Endothelial cell of umbilical vein (primary cell): Measurements from ENCODE around the gene DAB1. TPM values are rescaled to one million over a fixed set of nuclear protein-coding genes. Genes with fewer than 3 reads are reported as not detected.

Experiments used
- BruUV-seq: library from RNA; stranded (reverse); fragments of 400-500 nt; replicated peaks from 2 replicates; lab custom pipeline; 2021; lab: Mats Ljungman, UMichigan
- CTCF ChIA-PET: fragments of 300-600, 350-600 bp; sonication (Branson Sonifier 250); formaldehyde crosslinking; loops from one replicate; lab custom pipeline; 2021; ENCODE audit warnings: antibody characterized with exemption, inconsistent platforms; lab: Charles Lee
- POLR2A ChIA-PET: fragments of 300-600, 350-600 bp; sonication (Branson Sonifier 250); formaldehyde crosslinking; loops from one replicate; lab custom pipeline; 2021; ENCODE audit warnings: antibody characterized with exemption, inconsistent platforms; lab: Charles Lee
- DNase-seq: peaks from one replicate; pipeline ENCODE4 v3.0.0-alpha.2; 2011; ENCODE audit warnings: low read depth, low spot score
- FAIRE-seq: peaks from 2 replicates; lab custom pipeline; 2011; peaks lifted over from hg19 to GRCh38; lab: Jason Lieb, UNC
- H2AFZ ChIP-seq: 2 replicates; pipeline ENCODE4 v1.6.0; 2012; ENCODE audit warnings: low read depth, low read length, control low read depth, inconsistent platforms
- H3K27ac ChIP-seq: 2 replicates; pipeline ENCODE4 v1.5.1; 2011; ENCODE audit warnings: low read depth, mild to moderate bottlenecking, control low read depth, low read length, moderate library complexity; ENCODE audit not compliant: insufficient read depth
- H3K27me3 ChIP-seq, 2 experiments: 2 replicates each; pipeline versions ENCODE4 v1.6.0 to v1.6.1; 2011; ENCODE audit warnings: low read length in 2 of 2, mixed read lengths in 1 of 2; ENCODE audit not compliant: control insufficient read depth in 2 of 2, insufficient read depth in 2 of 2
- H3K36me3 ChIP-seq, 2 experiments: 2 replicates in 1 of 2; 3 replicates in 1 of 2; pipeline ENCODE4 v1.5.1; 2011; ENCODE audit warnings: low read length in 2 of 2, mild to moderate bottlenecking in 1 of 2, moderate library complexity in 1 of 2; ENCODE audit not compliant: control insufficient read depth in 2 of 2, insufficient read depth in 2 of 2; ENCODE audit errors: extremely low read depth in 1 of 2
- H3K4me1 ChIP-seq: 3 replicates; pipeline ENCODE4 v1.5.1; 2011; ENCODE audit warnings: mild to moderate bottlenecking, low read length; ENCODE audit not compliant: control insufficient read depth, insufficient read depth; ENCODE audit errors: extremely low read depth
- H3K4me2 ChIP-seq: 2 replicates; pipeline ENCODE4 v1.6.1; 2011; ENCODE audit warnings: low read length, control low read depth, mixed read lengths; ENCODE audit not compliant: insufficient read depth
- H3K4me3 ChIP-seq, 3 experiments: fragments of 200-600 bp in 1 of 3; sonication (generic), shearing (Covaris generic) in 1 of 3; replicated peaks in 1 of 3; 2 replicates each; pipeline ENCODE4 v1.5.1; 2011 to 2016; ENCODE audit warnings: control low read depth in 3 of 3, low read length in 3 of 3, mild to moderate bottlenecking in 2 of 3, inconsistent platforms in 1 of 3, low read depth in 1 of 3, moderate library complexity in 1 of 3; ENCODE audit not compliant: insufficient read depth in 1 of 3
- H3K79me2 ChIP-seq: 2 replicates; pipeline ENCODE4 v1.6.0; 2012; ENCODE audit warnings: low read length, inconsistent platforms; ENCODE audit not compliant: control insufficient read depth, insufficient read depth
- H3K9ac ChIP-seq: replicated peaks from 2 replicates; pipeline ENCODE3; 2011; ENCODE audit warnings: low read length, control low read depth; ENCODE audit not compliant: insufficient read depth; ENCODE audit errors: extremely low read depth
- H3K9me1 ChIP-seq: replicated peaks from 3 replicates; pipeline ENCODE4 v1.6.0; 2011; ENCODE audit warnings: mild to moderate bottlenecking, low read length; ENCODE audit not compliant: control insufficient read depth, insufficient read depth; ENCODE audit errors: extremely low read depth
- H3K9me3 ChIP-seq: replicated peaks from 2 replicates; pipeline ENCODE4 v1.5.1; 2012; ENCODE audit warnings: low read length, inconsistent platforms; ENCODE audit not compliant: control insufficient read depth, insufficient read depth
- H4K20me1 ChIP-seq: replicated peaks from 2 replicates; pipeline ENCODE3; 2011; ENCODE audit warnings: mild to moderate bottlenecking, low read length; ENCODE audit not compliant: control insufficient read depth, insufficient read depth; ENCODE audit errors: extremely low read depth
- CTCF ChIP-seq, 2 donors: IDR thresholded peaks; 1 replicate in 1 of 2; 2 replicates in 1 of 2; pipeline ENCODE4 v1.5.1; 2011; ENCODE audit warnings: low read length in 2 of 2, mild to moderate bottlenecking in 2 of 2, moderate library complexity in 2 of 2, control low read depth in 1 of 2, inconsistent platforms in 1 of 2, low read depth in 1 of 2; ENCODE audit not compliant: insufficient read depth in 1 of 2; ENCODE audit errors: extremely low read depth in 1 of 2
- EZH2 ChIP-seq: IDR thresholded peaks from 2 replicates; pipeline ENCODE4 v1.6.1; 2012; ENCODE audit warnings: borderline replicate concordance, low read depth, mild to moderate bottlenecking, moderate library complexity, low read length, inconsistent platforms; ENCODE audit not compliant: severe bottlenecking
- FOS ChIP-seq: IDR thresholded peaks from 2 replicates; pipeline ENCODE4 v1.6.1; 2011; ENCODE audit warnings: mild to moderate bottlenecking, low read length, moderate library complexity, borderline replicate concordance; ENCODE audit not compliant: insufficient read depth
- GATA2 ChIP-seq: IDR thresholded peaks from 2 replicates; pipeline ENCODE4 v1.7.0; 2011; ENCODE audit warnings: low read depth, mild to moderate bottlenecking, moderate library complexity, mixed read lengths, low read length; ENCODE audit not compliant: insufficient read length, insufficient read depth
- JUN ChIP-seq: IDR thresholded peaks from 2 replicates; pipeline ENCODE4 v1.6.1; 2011; ENCODE audit warnings: borderline replicate concordance, low read depth; ENCODE audit not compliant: insufficient read length, insufficient read depth
- MAX ChIP-seq: IDR thresholded peaks from 2 replicates; pipeline ENCODE4 v1.6.1; 2011; ENCODE audit not compliant: insufficient read depth, insufficient read length
- MYC ChIP-seq: IDR thresholded peaks from one replicate; pipeline ENCODE4 v1.6.1; 2011; ENCODE audit warnings: mild to moderate bottlenecking, low read depth, low read length
- POLR2A ChIP-seq: IDR thresholded peaks from 2 replicates; pipeline ENCODE4 v1.6.1; 2012; ENCODE audit warnings: low read depth, mild to moderate bottlenecking, control low read depth, low read length
- POLR2AphosphoS5 ChIP-seq: IDR thresholded peaks from 2 replicates; pipeline ENCODE4 v1.6.1; 2012; ENCODE audit warnings: low read depth, mild to moderate bottlenecking, control low read depth, low read length, moderate library complexity; ENCODE audit not compliant: insufficient read depth
- dilution Hi-C: fragments of 300-500 bp; cut with MboI; formaldehyde crosslinking; loops from one replicate; pipeline ENCODE4 v1.15.0; 2019; ENCODE audit warnings: low sequenced_read_pairs; ENCODE audit not compliant: extremely low pct_ligation_motif_present
- intact Hi-C: fragments of 100-400 bp; cut with micrococcal nuclease; formaldehyde crosslinking; loops from one replicate; pipeline ENCODE4 v1.10.0; 2022
- polyA plus RNA-seq, 4 experiments: library from polyadenylated mRNA; depleted of rRNA in 3 of 4; stranded (reverse) in 3 of 4; unstranded in 1 of 4; fragments of >200 nt; gene quantifications; 2 replicates each; pipeline versions ENCODE4 v1.2.1 to v1.2.3, GENCODE V29; 2011 to 2012; ENCODE audit warnings: missing spikeins in 1 of 4
- total RNA-seq: library from RNA; stranded (reverse); gene quantifications from 2 replicates; pipeline ENCODE4 v1.2.3, GENCODE V29; 2021

The DAB1 gene
- total and polyA plus RNA-seq, 2 donors (not counting 3 experiments of a cell fraction or from before 2014, with no cell fraction given): not detected

- Histone ChIP-seq H3K9me3 (no peaks in the 10 kb centered on the region), H3K36me3 (no peaks in the 10 kb centered on the region), H3K27ac (no peak overlapping the region), H3K27me3 (no peaks in the 10 kb centered on the region), H2AFZ (no peak overlapping the region), H3K4me1 (no peaks in the 10 kb centered on the region), H3K4me3 (no peak overlapping the region), H3K9me1 (no peaks in the 10 kb centered on the region), H4K20me1 (no peaks in the 10 kb centered on the region), H3K4me2 (no peak overlapping the region), H3K9ac (no peak overlapping the region), H3K79me2 (no peaks in the 10 kb centered on the region)
- FAIRE-seq: no peak
- no peak for DNase-seq
- POLR2A ChIA-PET: interaction anchor here (0.5 kb wide), 1 partner anchor 40 kb away, joined by 10 read pairs; no protein-coding TSS in a partner anchor
- intact Hi-C loops: no loop called here
- no peak for TF ChIP-seq CTCF (IDR thresholded peaks at IDR 0.05; ENCODE audit: extremely low read depth in 1 of 2, insufficient read depth in 1 of 2, low read depth in 1 of 2, low read length in 2 of 2)
- TF ChIP-seq EZH2: no peak
- TF ChIP-seq MAX: no peak
- no peak for TF ChIP-seq FOS
- TF ChIP-seq JUN: no peak
- TF ChIP-seq POLR2AphosphoS5: no peak
- TF ChIP-seq MYC: no peak
- TF ChIP-seq POLR2A: no peak
- TF ChIP-seq GATA2: no peak
- no TSS peak for BruUV-seq
- dilution Hi-C loops: no loop called here
- CTCF ChIA-PET: no interaction called here
These were observed 17.4 kb downstream of the DAB1 start for GRCh38 chr1:57406428-57406970.
